Breast epithelium (tissue), 3 donors: Measurements from ENCODE around the gene TMTC1.

Source experiments
- POLR2AphosphoS5 ChIP-seq, 3 donors: sonication (generic); formaldehyde crosslinking; IDR thresholded peaks; one replicate each; pipeline ENCODE4 v1.6.1; 2017; ENCODE audit warnings: antibody characterized with exemption in 3 of 3
- TF ChIP-seq, protein P1 (sequence below), 3 donors: fragments of 450-650 bp; IDR thresholded peaks; one replicate each; pipeline ENCODE4 v1.5.1; 2016 to 2017; ENCODE audit warnings: antibody characterized with exemption in 3 of 3, mild to moderate bottlenecking in 3 of 3, moderate library complexity in 3 of 3

DNA sequence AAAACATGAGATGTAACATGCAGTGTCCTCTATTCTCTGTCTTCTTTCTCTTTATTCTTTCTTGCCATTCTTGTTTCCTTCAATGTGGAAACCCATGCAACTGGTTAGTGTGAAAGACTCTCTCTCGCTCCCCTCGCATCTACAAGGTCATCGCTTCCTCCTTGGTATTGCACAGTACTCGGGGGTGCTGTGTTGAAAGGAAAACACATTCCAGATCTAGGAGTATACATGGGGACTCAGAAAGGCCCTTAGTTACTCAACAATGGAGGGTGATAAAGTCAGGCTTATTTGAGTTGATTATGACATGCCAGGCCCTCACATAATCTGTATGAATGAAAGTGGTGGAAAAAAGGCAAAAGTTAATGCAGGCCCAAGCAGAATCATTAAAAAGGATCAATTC is 210.8 kb downstream of the TMTC1 start:
- TF ChIP-seq, protein P1, sequence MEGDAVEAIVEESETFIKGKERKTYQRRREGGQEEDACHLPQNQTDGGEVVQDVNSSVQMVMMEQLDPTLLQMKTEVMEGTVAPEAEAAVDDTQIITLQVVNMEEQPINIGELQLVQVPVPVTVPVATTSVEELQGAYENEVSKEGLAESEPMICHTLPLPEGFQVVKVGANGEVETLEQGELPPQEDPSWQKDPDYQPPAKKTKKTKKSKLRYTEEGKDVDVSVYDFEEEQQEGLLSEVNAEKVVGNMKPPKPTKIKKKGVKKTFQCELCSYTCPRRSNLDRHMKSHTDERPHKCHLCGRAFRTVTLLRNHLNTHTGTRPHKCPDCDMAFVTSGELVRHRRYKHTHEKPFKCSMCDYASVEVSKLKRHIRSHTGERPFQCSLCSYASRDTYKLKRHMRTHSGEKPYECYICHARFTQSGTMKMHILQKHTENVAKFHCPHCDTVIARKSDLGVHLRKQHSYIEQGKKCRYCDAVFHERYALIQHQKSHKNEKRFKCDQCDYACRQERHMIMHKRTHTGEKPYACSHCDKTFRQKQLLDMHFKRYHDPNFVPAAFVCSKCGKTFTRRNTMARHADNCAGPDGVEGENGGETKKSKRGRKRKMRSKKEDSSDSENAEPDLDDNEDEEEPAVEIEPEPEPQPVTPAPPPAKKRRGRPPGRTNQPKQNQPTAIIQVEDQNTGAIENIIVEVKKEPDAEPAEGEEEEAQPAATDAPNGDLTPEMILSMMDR (IDR thresholded peaks at IDR 0.05) = no peak
- TF ChIP-seq POLR2AphosphoS5 (IDR thresholded peaks at IDR 0.05) = no peak
